Colonic mucosa (tissue), 4 donors: ENCODE data around the gene OBSCN. TPM values are rescaled to one million over a fixed set of nuclear protein-coding genes. Genes with fewer than 3 reads are reported as not detected.

Experiments used
- DNase-seq: peaks from one replicate; pipeline ENCODE4 v3.0.0-alpha.2; 2020
- H3K27ac ChIP-seq: fragments of 200-600 bp; one replicate; pipeline ENCODE4 v1.8.0; 2021
- H3K27me3 ChIP-seq: fragments of 200-600 bp; one replicate; pipeline ENCODE4 v1.8.0; 2021
- H3K36me3 ChIP-seq: fragments of 200-600 bp; one replicate; pipeline ENCODE4 v1.8.0; 2021
- H3K4me1 ChIP-seq: fragments of 200-600 bp; one replicate; pipeline ENCODE4 v1.8.0; 2021; ENCODE audit warnings: mild to moderate bottlenecking
- H3K4me3 ChIP-seq: fragments of 200-600 bp; one replicate; pipeline ENCODE4 v1.8.0; 2021
- H3K9ac ChIP-seq, 2 donors: one replicate each; pipeline ENCODE4 v1.7.0; 2013; ENCODE audit warnings: control low read depth in 2 of 2, low read depth in 2 of 2, low read length in 2 of 2
- H3K9me3 ChIP-seq: fragments of 200-600 bp; one replicate; pipeline ENCODE4 v1.8.0; 2021
- intact Hi-C: fragments of 100-400 bp; cut with DNase I; formaldehyde crosslinking; loops from one replicate; pipeline ENCODE4 v1.14.1; 2022
- total RNA-seq, 2 donors: library from RNA; stranded (reverse); fragmentation: NEBNext Ultra II Directional in 1 of 2; extraction: Animal tissue kit (Norgen Biotek cat#: 25700) in 1 of 2; gene quantifications; one replicate each; pipeline ENCODE4 v1.2.1, GENCODE V29; 2021
- TF ChIP-seq, protein P1 (sequence below): fragments of 200-600 bp; IDR thresholded peaks from one replicate; pipeline ENCODE4 v1.8.0; 2022; ENCODE audit warnings: antibody characterized with exemption, mild to moderate bottlenecking
- donor health status: healthy.
- donor health status: DM: no; HTN: no; CAD: no.
- donor health status: DM: no; HTN: no; CAD: no.

The OBSCN gene
- total RNA-seq, 2 donors from 2014 or later = 3.6 to 7.9 TPM

GRCh38 chr1:228361314-228362140, 153.7 kb downstream of the OBSCN start:
- Histone ChIP-seq H3K9me3 (no peaks in the 10 kb centered on the region), H3K27ac (no peak overlapping the region), H3K4me1 (no peaks in the 10 kb centered on the region), H3K4me3 (no peak overlapping the region), H3K27me3 (no peaks in the 10 kb centered on the region), H3K36me3 (no peaks in the 10 kb centered on the region), H3K9ac (no peak overlapping the region)
- intact Hi-C loops = no loop called here
- TF ChIP-seq, protein P1, sequence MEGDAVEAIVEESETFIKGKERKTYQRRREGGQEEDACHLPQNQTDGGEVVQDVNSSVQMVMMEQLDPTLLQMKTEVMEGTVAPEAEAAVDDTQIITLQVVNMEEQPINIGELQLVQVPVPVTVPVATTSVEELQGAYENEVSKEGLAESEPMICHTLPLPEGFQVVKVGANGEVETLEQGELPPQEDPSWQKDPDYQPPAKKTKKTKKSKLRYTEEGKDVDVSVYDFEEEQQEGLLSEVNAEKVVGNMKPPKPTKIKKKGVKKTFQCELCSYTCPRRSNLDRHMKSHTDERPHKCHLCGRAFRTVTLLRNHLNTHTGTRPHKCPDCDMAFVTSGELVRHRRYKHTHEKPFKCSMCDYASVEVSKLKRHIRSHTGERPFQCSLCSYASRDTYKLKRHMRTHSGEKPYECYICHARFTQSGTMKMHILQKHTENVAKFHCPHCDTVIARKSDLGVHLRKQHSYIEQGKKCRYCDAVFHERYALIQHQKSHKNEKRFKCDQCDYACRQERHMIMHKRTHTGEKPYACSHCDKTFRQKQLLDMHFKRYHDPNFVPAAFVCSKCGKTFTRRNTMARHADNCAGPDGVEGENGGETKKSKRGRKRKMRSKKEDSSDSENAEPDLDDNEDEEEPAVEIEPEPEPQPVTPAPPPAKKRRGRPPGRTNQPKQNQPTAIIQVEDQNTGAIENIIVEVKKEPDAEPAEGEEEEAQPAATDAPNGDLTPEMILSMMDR = no peak
- DNase-seq = no peak

- H3K27me3 ChIP-seq = no peaks in the 10 kb centered on the region
- H3K36me3 ChIP-seq = no peaks in the 10 kb centered on the region
- no peak overlapping the region for H3K4me3 ChIP-seq
- H3K9ac ChIP-seq = no peak overlapping the region
- H3K9me3 ChIP-seq = no peaks in the 10 kb centered on the region
- no peak for DNase-seq
- intact Hi-C loops = no loop called here
- no peaks in the 10 kb centered on the region for H3K4me1 ChIP-seq
- TF ChIP-seq, protein P1 = no peak
- H3K27ac ChIP-seq = no peak overlapping the region
These were observed 154.5 kb downstream of the OBSCN start for GRCh38 chr1:228362141-228362883.

DNA sequence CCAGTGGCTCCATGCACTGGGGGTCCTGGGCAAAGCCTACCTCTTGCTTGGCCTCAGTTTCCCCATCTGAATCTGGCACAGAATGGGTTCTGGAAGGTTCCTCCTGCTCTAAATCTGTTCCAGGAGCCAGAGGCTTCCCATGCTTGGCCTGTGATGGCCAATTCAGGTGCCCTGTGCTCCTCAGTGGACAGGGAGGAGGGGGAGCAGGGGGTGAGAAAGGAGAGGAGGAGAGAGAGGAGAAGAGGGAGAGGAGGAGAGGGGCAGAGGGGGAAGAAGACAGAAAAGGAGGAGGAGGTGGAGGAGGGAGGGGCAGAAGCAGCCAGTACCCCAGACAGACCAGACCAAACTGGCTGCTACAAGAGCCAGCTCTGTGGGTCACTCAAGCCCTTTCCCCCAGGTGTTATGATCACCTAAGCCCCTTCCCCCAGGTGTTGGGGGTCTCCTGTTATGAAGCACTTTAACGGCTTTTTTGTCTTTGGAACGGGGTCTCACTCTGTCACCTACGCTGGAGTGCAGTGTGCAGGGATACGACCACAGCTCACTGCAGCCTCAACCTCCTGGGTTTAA, 155.1 kb downstream of the OBSCN start:
- TF ChIP-seq, protein P1 = no peak
- intact Hi-C loops = no loop called here
- Histone ChIP-seq H3K4me1 (no peaks in the 10 kb centered on the region), H3K36me3 (no peaks in the 10 kb centered on the region), H3K9ac (no peak overlapping the region), H3K27ac (no peak overlapping the region), H3K9me3 (no peaks in the 10 kb centered on the region), H3K27me3 (no peaks in the 10 kb centered on the region), H3K4me3 (no peak overlapping the region)
- no peak for DNase-seq

DNA sequence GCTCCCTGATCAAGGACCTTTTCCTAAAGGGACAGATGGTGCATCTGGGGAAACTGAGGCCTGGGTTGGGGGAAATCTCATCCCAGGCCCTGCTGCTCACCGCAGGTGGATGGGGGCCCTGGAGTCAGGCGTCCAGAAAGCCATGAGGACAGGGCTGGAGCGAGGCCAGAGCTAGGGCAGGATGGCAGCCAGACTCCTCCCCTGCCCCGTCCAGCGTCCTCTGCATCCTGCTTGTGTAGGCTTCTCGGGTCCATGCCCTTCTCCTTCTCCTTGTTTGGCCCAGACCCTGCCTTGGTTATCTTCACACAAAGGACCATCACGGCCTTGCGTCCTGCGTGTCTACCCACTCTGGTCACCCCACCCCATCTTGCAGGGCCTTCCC, 155.8 kb downstream of the OBSCN start:
- Histone ChIP-seq H3K27me3 (no peaks in the 10 kb centered on the region), H3K36me3 (no peaks in the 10 kb centered on the region), H3K4me1 (no peaks in the 10 kb centered on the region), H3K9me3 (no peaks in the 10 kb centered on the region), H3K4me3 (no peak overlapping the region), H3K27ac (no peak overlapping the region), H3K9ac (no peak overlapping the region)
- intact Hi-C loops = no loop called here
- TF ChIP-seq, protein P1 = no peak
- no peak for DNase-seq

DNA sequence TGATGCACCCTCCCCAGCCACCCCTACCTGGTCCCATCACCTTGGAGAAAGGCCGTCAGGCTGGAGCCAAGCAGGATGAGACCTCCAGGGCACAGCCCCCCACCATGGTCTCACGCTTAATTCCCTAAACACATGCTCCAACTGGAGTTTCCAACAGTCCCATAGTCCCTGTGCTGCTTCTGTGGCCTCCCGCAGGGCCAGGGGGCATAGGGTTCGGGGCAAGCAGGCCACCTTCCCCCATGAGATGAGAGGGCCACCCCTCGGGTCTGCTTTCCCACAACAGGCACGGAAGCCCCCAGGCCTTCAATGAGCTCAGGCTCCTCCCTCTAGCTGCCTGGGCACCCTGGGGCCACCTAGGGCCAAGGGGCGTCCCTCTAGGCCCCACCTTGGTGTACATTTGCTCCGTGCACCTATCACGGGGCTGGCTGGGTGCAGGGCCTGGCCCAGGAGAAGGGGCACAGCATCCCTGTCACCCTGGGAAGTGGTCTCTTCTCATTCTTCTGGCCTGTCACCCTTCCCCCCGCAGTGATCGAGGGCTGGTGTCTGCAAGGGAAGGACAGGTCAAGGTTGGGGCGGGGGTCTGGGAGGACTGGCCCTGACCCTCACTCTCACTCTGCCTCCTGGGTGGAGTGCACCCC, 156.3 kb downstream of the OBSCN start:
- Histone ChIP-seq H3K9me3 (no peaks in the 10 kb centered on the region), H3K27me3 (no peaks in the 10 kb centered on the region), H3K9ac (no peak overlapping the region), H3K4me1 (no peaks in the 10 kb centered on the region), H3K4me3 (no peak overlapping the region), H3K36me3 (no peaks in the 10 kb centered on the region), H3K27ac (no peak overlapping the region)
- intact Hi-C loops = no loop called here
- DNase-seq = no peak
- TF ChIP-seq, protein P1 = no peak
